NCI-H146 (cell line): ENCODE data around the gene RUNX1.

ENCODE experiments used
- DNase-seq: peaks from one replicate; lab custom pipeline; 2025; lab: John Stamatoyannopoulos, UW

The RUNX1 gene

DNA sequence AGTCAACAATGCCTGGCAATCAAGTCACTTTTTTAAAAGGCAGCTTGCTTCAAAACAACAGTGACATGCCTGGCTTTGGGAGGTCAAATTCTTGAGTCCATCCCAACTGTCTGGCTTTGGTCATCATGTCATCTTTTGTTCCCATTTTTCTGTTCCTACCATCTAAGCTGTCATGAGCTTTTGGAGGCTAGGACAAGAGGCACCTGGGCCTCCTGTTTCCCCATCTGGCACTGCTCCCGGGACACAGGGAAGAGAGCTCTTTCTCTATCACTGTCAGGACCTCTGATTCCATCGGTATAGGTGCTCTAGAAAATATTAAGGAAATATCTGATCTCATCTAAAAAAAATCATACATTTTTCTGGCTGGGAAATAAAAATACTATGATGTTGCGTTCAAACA lies 224.0 kb downstream of the RUNX1 start:
- no peak for DNase-seq

DNA sequence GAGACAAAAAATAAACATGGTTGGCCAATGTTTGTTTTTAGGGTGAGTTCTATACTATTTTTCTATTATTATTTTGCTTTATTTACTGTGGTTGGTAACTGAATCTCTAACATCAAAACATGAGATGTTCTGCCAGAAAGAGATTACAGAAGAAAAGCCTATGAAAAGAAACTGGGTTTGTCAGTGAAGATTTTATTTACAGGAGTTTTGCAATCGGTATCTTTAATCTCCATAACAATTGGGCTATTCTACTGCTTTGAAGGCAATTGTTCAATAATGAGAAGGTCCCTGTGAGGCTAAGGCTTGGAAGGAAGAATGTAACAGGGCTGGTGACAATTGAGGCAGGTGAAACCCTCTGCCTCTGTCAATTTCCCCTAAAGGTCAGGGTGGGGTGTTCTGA lies 224.8 kb downstream of the RUNX1 start:
- no peak for DNase-seq

DNA sequence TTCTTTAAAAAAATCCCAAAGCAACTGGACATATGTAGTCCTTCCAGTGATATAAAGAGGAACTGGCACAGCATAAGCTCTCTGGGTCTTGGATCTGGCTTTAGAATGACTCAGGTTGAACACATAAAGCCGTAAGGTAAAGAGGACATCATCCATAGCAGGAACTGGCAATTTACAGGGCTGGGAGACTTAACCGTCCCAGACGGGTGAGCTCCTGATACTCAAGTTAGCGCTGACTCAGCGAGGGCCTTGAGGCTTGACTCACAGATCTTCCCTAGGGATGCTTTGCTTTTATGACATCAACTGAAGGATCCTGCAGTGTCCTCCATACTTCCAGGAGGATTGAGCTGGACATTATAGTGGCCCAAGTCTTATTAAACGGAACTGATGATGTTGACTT lies 226.2 kb downstream of the RUNX1 start:
- DNase-seq, result no peak

DNA sequence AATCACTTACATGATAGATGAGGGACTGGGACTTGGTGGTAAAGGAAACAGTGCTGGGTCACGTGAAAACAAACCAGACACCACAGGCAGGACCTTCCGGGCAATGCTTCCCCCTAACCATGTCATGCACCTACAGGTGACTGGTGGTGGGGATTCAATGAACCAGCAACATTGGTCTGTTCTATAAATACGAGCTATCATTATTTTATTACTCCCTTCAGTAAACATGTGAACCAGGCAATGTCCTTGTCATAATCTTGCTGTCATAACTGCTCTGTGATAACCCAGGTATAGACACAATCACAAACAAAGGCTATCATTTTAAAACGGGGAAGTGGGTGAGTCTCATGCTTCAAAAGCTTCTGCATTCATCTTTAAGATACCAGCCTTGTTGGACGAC lies 226.9 kb downstream of the RUNX1 start:
- no peak for DNase-seq

DNA sequence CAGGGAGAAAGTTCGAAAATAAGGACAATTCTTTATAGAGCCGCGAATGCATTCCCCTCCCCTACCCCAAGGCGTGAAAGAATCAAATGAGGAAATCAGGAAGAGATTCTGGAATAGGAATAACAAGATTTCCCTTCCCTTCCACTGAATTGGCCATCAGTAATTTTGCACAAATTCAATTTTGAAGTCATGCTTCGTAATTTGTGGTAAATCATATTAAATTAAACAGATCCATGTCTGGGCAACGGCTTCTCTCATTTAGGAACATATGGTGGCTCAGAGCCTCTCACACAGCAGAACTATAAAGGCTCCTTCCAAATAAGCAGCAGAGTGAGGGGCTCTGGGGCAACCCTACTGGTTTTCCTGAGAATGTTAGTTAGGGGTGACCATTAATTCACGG lies 227.4 kb downstream of the RUNX1 start:
- DNase-seq, result no peak

DNA sequence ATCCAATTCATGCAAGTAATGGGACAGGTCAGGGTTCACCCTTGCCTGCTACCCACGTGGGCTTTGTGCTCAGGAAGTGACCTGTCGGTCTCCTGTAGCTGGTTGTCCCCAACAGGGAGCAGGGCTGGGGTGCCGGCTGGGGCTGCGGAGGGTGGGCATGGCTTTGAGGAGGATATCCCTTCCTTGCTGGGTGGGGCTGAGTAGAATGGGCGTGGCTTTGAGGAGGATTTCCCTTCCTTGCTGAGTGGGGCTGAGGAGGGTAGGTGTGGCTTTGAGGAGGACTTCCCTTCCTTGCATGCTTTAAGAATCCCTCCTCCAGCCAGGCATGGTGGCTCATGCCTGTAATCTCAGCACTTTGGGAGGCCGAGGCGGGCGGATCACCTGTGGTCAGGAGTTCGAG lies 229.1 kb downstream of the RUNX1 start:
- no peak for DNase-seq

DNA sequence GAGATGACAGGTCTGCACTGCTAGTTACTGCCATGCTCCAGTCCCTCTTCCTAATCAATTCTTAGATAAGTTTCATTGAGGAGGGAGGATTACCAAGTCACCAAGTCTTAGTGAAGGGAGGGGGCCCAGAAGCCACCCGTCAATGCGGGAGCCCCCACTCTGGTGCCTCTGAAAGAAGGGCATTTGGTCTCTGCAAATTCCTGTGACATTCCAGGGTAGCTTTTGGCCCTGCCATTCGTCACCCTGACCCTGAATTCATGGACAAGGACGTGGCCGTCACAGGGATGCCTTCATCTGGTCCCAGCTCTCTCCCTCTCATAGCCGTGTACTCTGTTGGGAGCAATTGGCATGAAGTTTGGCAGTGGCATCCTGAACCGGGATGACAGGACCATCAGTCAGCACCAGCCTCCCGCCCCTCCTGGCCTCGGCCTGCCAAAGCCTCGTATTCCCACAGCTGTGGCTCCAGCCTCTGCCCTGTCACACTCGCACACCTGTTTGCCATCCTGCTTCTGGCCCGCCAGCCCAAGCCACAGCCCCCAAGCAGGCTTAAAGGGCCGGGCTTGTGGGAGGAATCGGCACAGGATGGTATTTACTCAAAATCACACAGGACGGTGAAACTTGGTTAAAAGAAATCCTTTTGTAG lies 229.6 kb downstream of the RUNX1 start:
- DNase-seq, result no peak

DNA sequence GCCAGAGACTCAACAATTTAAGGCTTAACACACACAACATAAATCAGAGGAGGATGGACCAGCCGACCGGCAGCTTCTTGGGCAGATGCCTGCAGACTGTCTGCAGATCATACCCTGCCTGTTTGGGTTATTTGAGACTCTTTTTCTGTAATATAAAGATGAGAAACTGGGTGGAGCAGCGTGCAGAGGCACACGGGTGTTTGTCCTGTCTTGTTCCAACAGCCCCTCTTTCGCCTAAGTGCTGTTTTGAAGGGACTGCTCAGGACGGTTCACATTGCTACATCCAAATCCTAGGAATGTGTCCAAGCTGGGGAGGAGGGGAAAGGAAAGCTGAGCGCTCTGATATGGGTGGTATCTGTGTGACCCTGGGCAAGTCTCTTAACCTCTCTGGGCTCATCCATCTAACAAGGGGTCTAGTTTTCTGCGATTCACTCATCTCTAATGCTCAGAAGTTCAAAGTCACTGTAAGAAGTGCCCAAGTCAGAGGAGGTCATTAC lies 230.4 kb downstream of the RUNX1 start:
- DNase-seq, result no peak

DNA sequence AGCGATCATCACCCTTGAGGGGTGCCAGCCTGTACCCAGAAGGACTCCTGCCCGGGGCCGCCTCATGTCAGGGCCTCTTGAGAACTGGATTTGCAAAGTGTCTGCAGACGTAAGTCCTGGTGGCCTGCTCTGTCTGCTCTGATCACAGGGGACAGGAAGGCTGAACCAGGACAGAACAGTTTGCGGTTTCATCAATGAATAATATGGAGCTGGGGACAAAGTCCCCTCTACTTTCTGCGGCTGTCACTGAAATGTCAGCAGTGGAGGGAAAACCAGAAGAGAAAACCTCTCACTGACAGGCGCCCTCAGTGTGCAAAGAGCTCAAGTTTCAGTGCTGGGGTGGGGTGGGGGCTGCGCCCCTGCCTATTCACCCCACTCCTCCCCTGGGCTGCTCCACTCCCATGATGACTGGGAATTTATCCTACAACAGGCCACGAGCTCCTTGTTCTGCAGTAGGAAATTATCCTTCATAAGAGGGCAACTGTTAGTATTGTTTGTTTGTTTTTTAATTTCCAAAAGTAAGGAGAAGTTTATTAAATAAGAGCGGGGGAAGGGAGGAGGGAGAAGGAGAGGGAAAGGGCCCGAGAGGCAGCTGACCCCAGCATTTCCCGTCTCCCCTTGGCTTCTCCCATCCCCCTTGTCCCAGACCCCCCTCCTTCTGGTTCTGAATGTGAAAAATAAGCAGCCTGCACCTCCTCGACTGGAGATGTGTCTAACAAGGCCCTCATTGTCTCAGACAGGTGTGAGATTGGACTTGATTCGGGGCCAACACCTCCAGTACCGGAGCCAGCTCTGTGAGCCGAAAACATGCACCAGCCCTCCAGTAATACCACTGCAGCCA lies 231.1 kb downstream of the RUNX1 start:
- DNase-seq, result no peak

DNA sequence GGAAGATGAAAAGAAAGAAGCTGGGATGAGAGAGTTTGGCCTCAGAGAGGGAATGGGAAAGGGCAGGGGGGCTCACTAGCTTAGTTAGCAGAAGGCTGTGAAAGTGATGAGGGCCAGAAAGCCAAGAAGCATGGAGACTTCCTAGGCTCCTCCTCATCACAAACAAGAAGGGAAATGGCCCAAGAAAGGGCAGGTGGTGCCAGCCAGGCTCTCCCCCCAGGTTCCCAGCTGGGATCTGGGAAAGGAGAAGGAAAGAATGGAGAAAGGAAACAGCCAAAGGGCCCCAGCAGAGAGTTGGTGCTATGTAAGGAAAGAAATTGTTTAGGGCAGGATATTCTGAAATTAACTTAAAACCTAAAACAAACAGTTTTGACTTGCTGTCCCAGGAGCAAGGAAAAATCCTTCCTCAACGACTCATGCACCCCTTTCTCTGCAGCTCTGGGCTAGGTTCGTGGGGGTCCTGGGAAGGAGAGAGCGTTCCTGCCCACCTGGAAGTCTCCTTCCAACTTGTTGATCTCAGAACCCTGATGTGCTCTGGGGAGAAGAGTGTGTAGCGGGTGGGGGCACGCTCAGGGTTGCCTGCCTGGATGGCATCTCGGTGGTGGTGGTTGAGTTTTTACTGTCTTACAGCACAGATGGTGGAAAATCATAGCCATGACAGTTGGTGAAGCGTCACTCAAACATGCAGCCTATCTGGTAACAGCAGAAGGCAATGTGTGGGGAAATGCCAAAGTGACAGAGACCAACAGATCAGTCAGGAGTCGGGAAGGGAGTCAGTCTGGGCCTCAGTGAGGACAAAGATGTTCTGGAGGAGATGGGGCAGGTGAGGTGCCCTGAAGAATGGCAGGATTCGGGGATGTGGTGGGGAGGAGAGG lies 233.0 kb downstream of the RUNX1 start:
- DNase-seq, result no peak

DNA sequence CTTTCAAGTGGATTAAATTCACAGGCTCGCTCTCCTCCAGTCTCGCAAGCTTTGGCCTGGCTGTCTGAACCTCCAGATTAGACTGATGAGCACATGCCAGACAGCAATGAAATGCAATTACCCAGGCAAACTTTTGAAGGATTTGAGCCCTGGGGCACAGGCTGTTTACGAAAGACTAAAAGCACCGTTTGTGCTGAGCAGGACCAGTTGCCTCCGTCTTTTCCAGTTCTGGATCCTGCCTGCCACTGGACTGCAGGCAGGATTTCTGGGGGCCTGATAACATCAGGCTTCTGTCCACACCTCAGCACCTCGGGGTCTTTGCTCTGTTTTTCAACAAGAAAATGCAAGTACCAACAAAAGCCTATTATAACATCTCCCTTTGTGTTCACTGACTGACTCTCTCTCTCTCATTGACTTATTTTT lies 234.6 kb downstream of the RUNX1 start:
- no peak for DNase-seq

DNA sequence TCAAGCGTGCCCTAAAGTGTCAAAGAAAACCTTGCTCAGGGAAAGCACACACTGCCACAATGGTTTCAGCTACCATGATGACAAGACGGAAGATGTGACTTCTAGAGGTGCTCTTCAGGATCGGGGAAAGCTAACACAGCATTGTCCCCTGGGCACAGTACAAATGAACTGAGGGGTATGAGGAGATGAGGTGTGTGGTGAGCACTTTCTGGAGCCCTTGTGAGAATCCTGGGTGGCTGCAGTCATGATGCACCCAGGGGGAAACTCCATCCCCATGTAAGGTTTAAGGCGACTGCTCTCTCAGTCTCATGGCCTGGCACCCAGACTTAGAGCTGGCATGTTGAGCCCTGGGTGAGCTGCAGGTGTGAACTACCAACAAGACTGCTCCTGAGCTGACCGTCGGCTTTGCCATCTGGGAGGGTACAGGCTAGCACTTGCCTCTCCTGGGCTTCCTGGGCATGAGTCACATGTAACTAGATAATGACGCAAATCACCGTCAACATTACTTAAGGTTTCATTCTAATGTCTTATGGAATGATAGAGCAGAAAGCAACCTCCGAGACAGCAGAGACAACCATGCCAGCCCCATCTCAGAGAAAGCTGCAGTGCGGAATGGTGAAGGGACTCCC lies 235.7 kb downstream of the RUNX1 start:
- DNase-seq, result no peak

DNA sequence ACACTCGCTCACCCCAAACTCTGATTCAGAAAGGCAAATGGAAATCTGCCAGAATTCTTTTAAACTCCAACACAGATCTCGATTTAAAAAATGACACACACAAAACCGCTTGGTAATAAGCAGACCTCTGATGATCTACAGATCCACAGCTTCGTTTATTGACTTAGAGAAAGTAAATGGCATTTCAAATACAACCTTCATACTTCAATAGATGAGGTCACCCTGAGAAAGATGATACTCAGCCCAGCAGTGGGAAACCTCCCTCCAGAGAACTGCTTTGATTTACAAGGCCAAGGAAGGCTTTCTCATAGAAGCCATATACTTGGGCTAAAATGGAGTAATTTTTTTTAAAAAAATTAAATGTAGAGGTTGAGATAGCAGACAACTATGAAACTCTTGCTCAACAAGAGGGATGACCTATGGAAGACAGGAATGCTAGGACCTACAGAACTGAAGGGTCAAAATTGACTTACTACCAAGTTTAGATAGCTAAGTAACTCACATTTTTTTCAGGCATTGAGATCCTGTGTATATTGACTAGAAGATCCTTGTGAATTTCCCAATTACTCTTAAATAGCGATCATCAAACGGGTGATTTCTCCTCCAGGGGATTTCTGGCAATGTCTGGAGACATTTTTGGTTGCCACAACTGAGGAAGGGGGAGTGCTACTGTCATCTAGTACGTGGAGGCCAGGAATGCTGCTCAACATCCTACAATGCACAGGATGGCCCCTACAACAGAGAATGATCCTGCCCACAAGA lies 236.4 kb downstream of the RUNX1 start:
- peak; percentile 35 for DNase-seq

DNA sequence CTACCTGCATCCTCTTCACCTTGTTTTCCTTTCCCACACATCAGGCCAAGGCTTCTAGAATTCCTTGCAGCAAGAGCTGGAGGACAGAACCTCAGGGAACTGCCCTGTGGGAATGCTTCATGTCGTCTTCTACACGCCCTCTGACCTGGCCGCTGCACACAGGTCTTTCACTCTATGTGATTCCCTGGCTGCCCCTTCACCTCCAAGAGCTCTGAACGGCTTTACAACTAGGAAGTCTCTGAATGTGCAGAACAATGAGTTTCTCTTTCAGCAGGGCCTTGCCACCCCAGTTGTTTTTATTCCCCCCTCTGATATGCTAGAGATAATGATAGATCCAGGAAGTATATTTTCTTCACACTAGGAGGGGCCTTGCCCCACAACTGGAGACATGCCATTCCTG lies 237.7 kb downstream of the RUNX1 start:
- DNase-seq, result no peak

DNA sequence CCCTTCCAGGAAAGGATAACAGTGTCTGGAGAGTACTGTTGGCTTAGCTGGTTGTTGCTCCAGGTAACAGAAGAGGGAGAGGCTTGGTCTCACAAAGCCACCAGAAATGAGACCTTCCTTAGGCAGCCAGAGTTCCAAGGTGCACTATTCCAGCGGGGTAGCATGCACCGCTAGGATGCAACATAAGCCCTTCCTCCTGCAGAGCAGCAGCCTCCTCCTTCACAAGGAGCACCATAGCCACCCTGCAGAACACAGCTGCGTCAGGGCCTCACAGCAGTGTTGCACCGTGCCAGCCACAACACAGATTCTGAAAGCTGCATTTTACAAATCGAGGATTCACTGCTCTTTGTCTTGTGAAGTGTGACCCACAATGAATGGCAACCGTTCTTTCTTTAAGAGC lies 238.3 kb downstream of the RUNX1 start:
- no peak for DNase-seq

DNA sequence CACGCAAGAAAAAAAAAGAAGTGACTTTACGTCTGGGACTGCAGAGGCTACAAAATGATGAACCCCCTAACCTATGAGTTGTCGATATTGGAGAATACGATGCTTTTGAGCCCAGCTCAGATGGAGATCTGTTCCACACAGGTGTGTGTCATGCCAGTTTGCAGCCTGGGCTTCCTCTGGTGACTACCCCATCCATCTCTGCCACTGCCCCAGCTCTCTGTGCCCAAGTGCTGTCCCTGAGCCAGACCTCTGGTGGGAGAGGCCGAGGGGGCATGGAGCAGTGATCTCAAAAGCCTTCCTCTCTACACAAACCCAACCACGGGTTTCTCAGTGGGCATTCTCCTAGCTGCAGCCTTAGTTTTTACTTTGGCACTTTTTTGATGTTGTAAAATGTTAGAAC lies 239.3 kb downstream of the RUNX1 start:
- no peak for DNase-seq

DNA sequence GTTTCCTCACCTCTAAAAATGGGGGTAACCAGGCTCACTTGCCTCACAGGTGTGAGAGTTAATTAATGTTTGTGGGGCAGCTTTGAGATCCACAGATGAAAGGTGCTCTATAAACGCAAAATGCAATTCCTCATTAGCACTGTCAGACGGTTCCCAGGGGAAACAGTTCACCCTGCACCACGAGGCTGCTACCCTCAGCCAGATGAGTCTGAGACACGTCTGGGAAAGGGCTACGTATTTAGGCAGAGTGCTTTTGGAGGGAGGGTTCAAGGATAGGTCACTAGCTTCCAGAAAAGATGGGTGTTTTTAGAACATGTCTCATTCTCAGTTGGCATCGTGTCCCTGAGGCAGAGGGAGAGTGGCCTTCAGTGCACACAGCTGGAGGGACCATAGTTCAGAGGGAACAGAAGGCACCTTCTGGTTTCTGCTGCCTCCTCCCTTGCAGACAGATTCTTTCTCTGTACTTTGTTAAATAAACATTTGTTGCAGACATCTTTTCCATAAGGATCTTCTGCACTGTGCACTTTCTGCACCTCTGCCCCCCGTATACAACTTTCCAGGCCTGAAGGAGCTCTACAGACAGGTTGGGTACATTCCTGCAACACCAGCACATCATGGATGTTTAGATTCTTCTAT lies 240.4 kb downstream of the RUNX1 start:
- DNase-seq, result no peak

DNA sequence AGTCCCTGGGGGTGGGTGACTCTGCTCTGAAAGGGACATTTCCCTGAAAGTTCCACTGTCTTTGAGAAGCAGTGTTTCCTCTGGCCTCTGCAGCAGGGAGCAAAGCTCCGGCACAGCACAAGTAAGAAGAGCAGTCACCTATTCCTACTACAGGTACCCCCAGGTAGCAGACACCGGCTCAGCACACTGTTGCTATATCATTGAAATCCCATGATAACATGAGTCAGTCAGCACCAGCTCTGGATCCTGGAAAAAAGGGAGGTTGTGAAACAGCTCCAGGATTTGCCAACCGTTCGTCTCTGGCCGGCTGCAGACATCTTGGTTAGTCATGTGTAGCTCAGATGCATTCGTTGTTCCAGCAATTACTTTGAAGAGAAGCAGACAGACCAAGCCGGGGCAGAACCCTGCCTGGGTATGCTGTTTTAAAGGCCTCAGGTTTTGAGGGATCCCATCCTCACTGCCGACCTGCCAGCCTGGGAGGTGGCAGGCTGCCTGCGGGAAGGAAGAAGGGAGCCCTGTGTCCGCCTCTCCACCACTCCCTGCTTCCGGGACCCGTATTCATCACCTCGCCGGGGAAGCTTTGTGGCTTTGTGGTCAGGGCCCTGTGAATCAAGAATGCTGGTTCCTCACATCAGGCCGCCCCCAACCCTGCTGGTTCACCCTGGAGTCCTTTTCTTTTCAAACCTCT lies 241.1 kb downstream of the RUNX1 start:
- no peak for DNase-seq

DNA sequence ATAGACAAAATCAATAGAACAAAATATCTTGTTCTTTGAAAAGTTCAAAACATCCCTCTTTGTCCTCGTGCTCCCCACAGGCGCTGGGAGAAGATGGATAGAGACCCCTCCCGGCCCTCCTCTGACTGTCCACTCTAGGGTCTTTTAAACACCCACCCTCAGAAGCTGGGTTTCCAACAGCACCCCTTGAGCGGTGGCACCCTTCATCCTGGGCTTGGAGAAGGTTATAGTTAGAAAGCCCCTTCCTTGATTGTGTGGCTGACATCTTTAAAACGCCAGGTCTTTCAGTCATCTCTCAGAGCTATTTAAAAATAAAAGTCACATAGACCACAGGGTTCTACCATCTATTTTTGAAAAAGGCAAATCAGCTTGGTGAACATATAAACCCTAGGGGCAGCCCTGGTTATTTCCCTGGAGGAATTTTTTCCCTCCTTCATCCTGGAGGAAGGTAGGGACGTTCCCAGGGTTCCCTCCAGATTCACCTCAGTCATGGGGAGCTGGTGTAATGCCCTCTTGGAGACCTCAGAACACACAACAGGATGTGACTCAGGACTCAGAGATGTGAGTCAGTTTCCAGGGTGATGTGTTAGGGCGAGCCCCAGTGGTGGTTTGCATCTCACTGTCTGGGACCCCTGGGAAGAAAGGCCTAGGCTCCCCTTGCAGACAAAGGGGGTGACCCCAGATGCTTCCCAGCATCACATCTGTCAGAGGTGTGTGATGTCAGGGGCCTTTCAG lies 241.8 kb downstream of the RUNX1 start:
- no peak for DNase-seq

DNA sequence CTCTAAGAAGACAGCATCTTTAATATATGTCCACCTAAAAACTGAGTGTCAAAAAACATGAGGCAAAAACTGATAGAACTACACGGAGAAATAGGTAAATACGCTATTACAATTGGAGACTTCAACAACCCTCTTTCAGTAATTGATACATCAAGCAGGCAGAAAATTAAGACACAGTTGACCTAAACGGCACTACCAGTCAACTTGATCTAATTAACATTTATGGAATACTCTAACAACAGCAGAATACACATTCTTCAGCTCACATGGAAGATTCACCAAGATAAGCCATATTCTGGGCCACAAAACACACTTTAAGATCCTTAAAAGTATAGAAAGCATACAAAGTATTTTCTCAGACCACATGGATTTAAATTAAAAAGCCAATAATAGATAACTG lies 242.7 kb downstream of the RUNX1 start:
- no peak for DNase-seq
